ENCODE results near the gene GPC3.

GPC3 gene

GRCh38 chrX:133709501-133709900 lies 275.9 kb downstream of the GPC3 start:
- Histone ChIP-seq H3K27me3 (replicated peaks; ENCODE audit: control insufficient read depth, insufficient read depth, low read length) (no peaks in the 10 kb centered on the region), H3K36me3 (ENCODE audit: control insufficient read depth, insufficient read depth, low read length) (no peaks in the 10 kb centered on the region), H3K4me3 (replicated peaks; ENCODE audit: low read depth, low read length) (no peak overlapping the region)
- DNase-seq (ENCODE audit: extremely low read depth, insufficient read length) = no peak
- TF ChIP-seq CTCF (IDR thresholded peaks at IDR 0.05; ENCODE audit: insufficient read depth, low read length, poor library complexity, severe bottlenecking) = no peak

DNA sequence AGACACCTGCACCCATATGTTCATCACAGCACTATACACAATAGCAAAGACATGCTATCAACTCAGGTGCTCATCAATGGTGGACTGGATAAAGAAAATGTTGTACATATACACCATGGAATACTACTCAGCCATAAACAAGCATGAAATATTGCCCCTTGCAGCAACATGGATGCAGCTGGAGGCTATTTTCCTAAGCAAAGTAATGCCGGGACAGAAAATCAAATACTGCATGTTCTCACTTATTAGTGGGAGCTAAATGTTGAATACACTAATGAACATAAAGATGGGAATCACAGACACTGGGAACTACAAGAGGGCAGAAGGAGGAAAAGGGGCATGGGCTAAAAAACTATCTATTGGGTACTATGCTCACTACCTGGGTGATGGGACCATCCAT lies 278.5 kb downstream of the GPC3 start:
- Histone ChIP-seq H3K27me3 (replicated peaks; ENCODE audit: control insufficient read depth, insufficient read depth, low read length) (no peaks in the 10 kb centered on the region), H3K36me3 (ENCODE audit: control insufficient read depth, insufficient read depth, low read length) (no peaks in the 10 kb centered on the region), H3K4me3 (replicated peaks; ENCODE audit: low read depth, low read length) (no peak overlapping the region)
- DNase-seq (ENCODE audit: extremely low read depth, insufficient read length) = no peak
- no peak for TF ChIP-seq CTCF (IDR thresholded peaks at IDR 0.05; ENCODE audit: insufficient read depth, low read length, poor library complexity, severe bottlenecking)

DNA sequence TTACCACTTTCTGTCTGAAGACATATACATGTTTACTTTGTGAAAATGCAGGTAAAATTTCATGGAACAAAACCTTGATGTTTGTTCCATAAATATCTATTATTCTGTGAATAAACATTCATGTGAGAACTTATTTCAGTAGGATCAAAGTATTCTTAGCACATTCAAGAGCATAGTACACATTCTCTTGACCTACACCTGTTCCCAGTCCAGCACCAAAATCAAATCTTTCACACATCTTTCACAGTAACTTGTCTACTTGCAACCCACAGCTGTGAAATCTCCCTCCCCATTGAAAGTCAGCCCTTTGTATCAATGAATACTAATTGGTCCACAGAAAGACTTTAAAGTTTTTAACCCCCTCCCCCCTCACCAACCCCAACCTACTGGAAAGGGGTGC lies 283.2 kb downstream of the GPC3 start:
- H3K4me3 ChIP-seq (replicated peaks; ENCODE audit: low read depth, low read length) = no peak overlapping the region
- no peaks in the 10 kb centered on the region for H3K27me3 ChIP-seq (replicated peaks; ENCODE audit: control insufficient read depth, insufficient read depth, low read length)
- TF ChIP-seq CTCF (IDR thresholded peaks at IDR 0.05; ENCODE audit: insufficient read depth, low read length, poor library complexity, severe bottlenecking) = no peak
- no peak for DNase-seq (ENCODE audit: extremely low read depth, insufficient read length)
- no peaks in the 10 kb centered on the region for H3K36me3 ChIP-seq (ENCODE audit: control insufficient read depth, insufficient read depth, low read length)

DNA sequence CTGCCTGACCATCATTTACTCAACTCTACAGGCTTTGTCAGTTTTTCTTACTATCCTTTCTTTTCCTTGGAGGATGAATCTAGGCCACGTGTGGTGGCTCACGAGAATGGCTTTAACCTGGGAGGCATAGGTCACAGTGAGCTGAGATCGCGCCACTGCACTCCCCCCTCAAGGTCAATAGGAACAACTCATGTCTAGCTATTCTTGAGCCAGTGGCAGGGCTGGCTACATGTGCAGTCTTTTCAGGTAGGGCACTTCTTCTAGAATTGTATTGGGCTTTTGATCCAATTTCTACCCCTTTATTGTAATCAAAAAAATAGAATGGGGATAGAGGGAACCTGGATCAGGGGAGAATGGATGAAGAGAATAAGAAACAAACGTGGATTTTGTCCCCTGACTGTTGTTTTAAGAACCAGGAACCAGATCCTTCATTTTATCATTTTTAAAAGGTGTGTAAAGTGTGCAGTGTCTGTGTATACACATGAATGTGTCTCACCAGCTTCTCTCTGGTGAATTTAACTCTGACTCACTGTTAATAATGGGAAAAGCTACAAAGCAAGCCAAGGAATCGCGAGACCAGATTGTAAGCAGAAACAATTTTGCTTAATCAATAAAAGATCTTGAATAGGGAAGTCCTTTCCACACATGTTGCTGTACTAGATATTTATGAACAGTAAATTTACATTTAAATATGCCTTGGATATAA lies 286.2 kb downstream of the GPC3 start:
- DNase-seq (ENCODE audit: extremely low read depth, insufficient read length) = no peak
- TF ChIP-seq CTCF (IDR thresholded peaks at IDR 0.05; ENCODE audit: insufficient read depth, low read length, poor library complexity, severe bottlenecking) = no peak
- Histone ChIP-seq H3K36me3 (ENCODE audit: control insufficient read depth, insufficient read depth, low read length) (no peaks in the 10 kb centered on the region), H3K27me3 (replicated peaks; ENCODE audit: control insufficient read depth, insufficient read depth, low read length) (no peaks in the 10 kb centered on the region; the same call in 1 of the 2 replicates), H3K4me3 (replicated peaks; ENCODE audit: low read depth, low read length) (no peak overlapping the region)

GRCh38 chrX:133698298-133698697 lies 287.1 kb downstream of the GPC3 start:
- H3K27me3 ChIP-seq (replicated peaks; ENCODE audit: control insufficient read depth, insufficient read depth, low read length) = no peaks in the 10 kb centered on the region; the same call in 1 of the 2 replicates
- no peak for DNase-seq (ENCODE audit: extremely low read depth, insufficient read length)
- TF ChIP-seq CTCF (IDR thresholded peaks at IDR 0.05; ENCODE audit: insufficient read depth, low read length, poor library complexity, severe bottlenecking) = no peak
- H3K4me3 ChIP-seq (replicated peaks; ENCODE audit: low read depth, low read length) = no peak overlapping the region
- no peaks in the 10 kb centered on the region for H3K36me3 ChIP-seq (ENCODE audit: control insufficient read depth, insufficient read depth, low read length)

GRCh38 chrX:133697656-133698055 lies 287.7 kb downstream of the GPC3 start:
- Histone ChIP-seq H3K36me3 (ENCODE audit: control insufficient read depth, insufficient read depth, low read length) (no peaks in the 10 kb centered on the region), H3K27me3 (replicated peaks; ENCODE audit: control insufficient read depth, insufficient read depth, low read length) (no peaks in the 10 kb centered on the region; the same call in 1 of the 2 replicates), H3K4me3 (replicated peaks; ENCODE audit: low read depth, low read length) (no peak overlapping the region)
- no peak for TF ChIP-seq CTCF (IDR thresholded peaks at IDR 0.05; ENCODE audit: insufficient read depth, low read length, poor library complexity, severe bottlenecking)
- DNase-seq (ENCODE audit: extremely low read depth, insufficient read length) = no peak
